OCI-LY1 (cell line): ENCODE measurements around the gene FERMT1.

Source experiments
- H2AFZ ChIP-seq: fragments of 200-600 bp; sonication (generic), shearing (Covaris generic); 2 replicates; pipeline ENCODE4 v1.6.0; 2014; ENCODE audit warnings: antibody characterized with exemption, mild to moderate bottlenecking, low read length
- H3F3A ChIP-seq: fragments of 200-600 bp; sonication (generic), shearing (Covaris generic); 2 replicates; pipeline ENCODE4 v1.6.0; 2014; ENCODE audit warnings: mild to moderate bottlenecking, antibody characterized with exemption, low read length, moderate library complexity; ENCODE audit not compliant: insufficient read depth
- H3K27ac ChIP-seq: fragments of 200-600 bp; sonication (generic); 2 replicates; pipeline ENCODE4 v1.5.1; 2014; ENCODE audit warnings: low read length, mixed run types, mild to moderate bottlenecking, low read depth; ENCODE audit not compliant: poor library complexity, severe bottlenecking
- H3K27me3 ChIP-seq: fragments of 200-600 bp; sonication (generic); 2 replicates; pipeline ENCODE4 v1.6.0; 2014; ENCODE audit warnings: antibody characterized with exemption, mild to moderate bottlenecking, low read length, moderate library complexity; ENCODE audit not compliant: insufficient read depth
- H3K36me3 ChIP-seq: fragments of 200-600 bp; sonication (generic); 2 replicates; pipeline ENCODE4 v1.6.1; 2014; ENCODE audit warnings: mild to moderate bottlenecking, antibody characterized with exemption, low read length, moderate library complexity, mixed read lengths; ENCODE audit not compliant: insufficient read depth
- H3K4me1 ChIP-seq: fragments of 200-600 bp; sonication (generic); 2 replicates; pipeline ENCODE4 v1.5.1; 2014; ENCODE audit warnings: mild to moderate bottlenecking, low read length, moderate library complexity; ENCODE audit not compliant: insufficient read depth, severe bottlenecking
- H3K4me2 ChIP-seq: fragments of 200-600 bp; sonication (generic), shearing (Covaris generic); 2 replicates; pipeline ENCODE4 v1.6.1; 2014; ENCODE audit warnings: low read length
- H3K4me3 ChIP-seq: fragments of 200-600 bp; sonication (generic); 2 replicates; pipeline ENCODE4 v1.5.1; 2014; ENCODE audit warnings: low read length, low read depth, mild to moderate bottlenecking, mixed read lengths; ENCODE audit not compliant: poor library complexity, severe bottlenecking
- H3K79me2 ChIP-seq: fragments of 200-600 bp; shearing (Covaris generic); 2 replicates; pipeline ENCODE4 v1.6.1; 2016; ENCODE audit warnings: mixed run types, low read length, mixed read lengths; ENCODE audit not compliant: insufficient read depth
- H3K9ac ChIP-seq: fragments of 200-600 bp; sonication (generic), shearing (Covaris generic); 2 replicates; pipeline ENCODE4 v1.6.1; 2014; ENCODE audit warnings: mild to moderate bottlenecking, low read length, mixed read lengths
- H3K9me2 ChIP-seq: fragments of 200-600 bp; sonication (generic), shearing (Covaris generic); 2 replicates; pipeline ENCODE4 v1.6.1; 2014; ENCODE audit warnings: low read depth, mild to moderate bottlenecking, low read length, mixed read lengths
- H3K9me3 ChIP-seq: fragments of 200-600 bp; shearing (Covaris generic); 2 replicates; pipeline ENCODE4 v1.6.1; 2014; ENCODE audit warnings: low read length, mixed read lengths
- H4K20me1 ChIP-seq: fragments of 200-600 bp; sonication (generic), shearing (Covaris generic); 2 replicates; pipeline ENCODE4 v1.6.0; 2016; ENCODE audit warnings: mild to moderate bottlenecking, low read length; ENCODE audit not compliant: insufficient read depth
- EZH2 ChIP-seq: fragments of 200-600 bp; sonication (generic), shearing (Covaris generic); IDR thresholded peaks from 2 replicates; pipeline ENCODE4 v1.8.0; 2017; ENCODE audit warnings: borderline replicate concordance, mixed run types, mild to moderate bottlenecking, antibody characterized with exemption, low read length, moderate library complexity, mixed read lengths
- TF ChIP-seq, protein P1 (sequence below): fragments of 200-600 bp; sonication (generic), shearing (Covaris generic); IDR thresholded peaks from 2 replicates; pipeline ENCODE4 v1.5.1; 2017; ENCODE audit warnings: mild to moderate bottlenecking, antibody characterized with exemption, low read length, moderate library complexity, mixed read lengths

The FERMT1 gene

DNA sequence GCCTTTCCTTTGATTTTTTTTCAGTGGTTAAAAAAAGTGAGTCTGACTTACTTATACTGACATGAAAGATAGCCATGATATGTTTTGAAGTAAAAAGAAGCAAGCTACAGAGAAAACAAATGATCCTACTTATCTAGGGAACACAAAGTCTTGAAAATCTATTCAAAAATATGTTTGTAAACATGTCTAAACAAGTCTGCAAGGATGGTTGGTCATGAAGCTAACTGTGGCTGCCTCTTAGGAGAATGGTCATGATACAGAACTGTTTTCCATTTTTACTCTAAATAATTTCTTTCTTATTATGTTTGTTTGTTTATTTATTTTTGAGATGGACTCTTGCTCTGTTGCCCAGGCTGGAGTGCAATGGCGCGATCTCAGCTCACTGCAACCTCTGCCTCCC lies 21.5 kb downstream of the FERMT1 start:
- no peaks in the 10 kb centered on the region for H3F3A ChIP-seq
- H3K4me1 ChIP-seq, result no peaks in the 10 kb centered on the region
- H3K9me3 ChIP-seq, result no peaks in the 10 kb centered on the region
- no peak overlapping the region for H3K9ac ChIP-seq
- no peaks in the 10 kb centered on the region for H3K79me2 ChIP-seq
- H3K4me2 ChIP-seq, result no peak overlapping the region
- H3K27me3 ChIP-seq, result no peaks in the 10 kb centered on the region
- H3K27ac ChIP-seq, result no peak overlapping the region
- no peak overlapping the region for H3K4me3 ChIP-seq
- H3K36me3 ChIP-seq, result no peaks in the 10 kb centered on the region
- TF ChIP-seq EZH2, result no peak
- TF ChIP-seq, protein P1, sequence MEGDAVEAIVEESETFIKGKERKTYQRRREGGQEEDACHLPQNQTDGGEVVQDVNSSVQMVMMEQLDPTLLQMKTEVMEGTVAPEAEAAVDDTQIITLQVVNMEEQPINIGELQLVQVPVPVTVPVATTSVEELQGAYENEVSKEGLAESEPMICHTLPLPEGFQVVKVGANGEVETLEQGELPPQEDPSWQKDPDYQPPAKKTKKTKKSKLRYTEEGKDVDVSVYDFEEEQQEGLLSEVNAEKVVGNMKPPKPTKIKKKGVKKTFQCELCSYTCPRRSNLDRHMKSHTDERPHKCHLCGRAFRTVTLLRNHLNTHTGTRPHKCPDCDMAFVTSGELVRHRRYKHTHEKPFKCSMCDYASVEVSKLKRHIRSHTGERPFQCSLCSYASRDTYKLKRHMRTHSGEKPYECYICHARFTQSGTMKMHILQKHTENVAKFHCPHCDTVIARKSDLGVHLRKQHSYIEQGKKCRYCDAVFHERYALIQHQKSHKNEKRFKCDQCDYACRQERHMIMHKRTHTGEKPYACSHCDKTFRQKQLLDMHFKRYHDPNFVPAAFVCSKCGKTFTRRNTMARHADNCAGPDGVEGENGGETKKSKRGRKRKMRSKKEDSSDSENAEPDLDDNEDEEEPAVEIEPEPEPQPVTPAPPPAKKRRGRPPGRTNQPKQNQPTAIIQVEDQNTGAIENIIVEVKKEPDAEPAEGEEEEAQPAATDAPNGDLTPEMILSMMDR, result no peak
- H4K20me1 ChIP-seq, result no peaks in the 10 kb centered on the region
- H2AFZ ChIP-seq, result no peak overlapping the region
- no peaks in the 10 kb centered on the region for H3K9me2 ChIP-seq

DNA sequence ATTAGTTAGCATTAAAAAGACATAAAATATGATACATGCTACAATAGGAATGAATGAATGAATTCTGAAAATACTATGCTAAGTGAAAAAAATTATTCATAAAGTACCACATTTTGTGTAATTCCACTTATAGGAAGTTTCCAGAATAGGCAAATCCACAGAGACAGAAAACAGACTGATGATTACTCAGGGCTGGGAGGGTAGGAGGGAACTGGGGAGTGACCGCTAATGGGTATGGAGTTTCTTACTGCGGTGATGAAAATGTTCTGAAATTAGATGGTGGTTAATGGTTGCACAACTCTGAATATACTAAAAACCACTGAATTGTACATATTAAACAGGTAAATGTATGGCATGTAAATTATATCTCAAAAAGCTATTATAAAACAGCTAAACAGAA lies 22.6 kb downstream of the FERMT1 start:
- no peaks in the 10 kb centered on the region for H3K27me3 ChIP-seq
- H2AFZ ChIP-seq, result no peak overlapping the region
- H3K4me3 ChIP-seq, result no peak overlapping the region
- H3F3A ChIP-seq, result no peaks in the 10 kb centered on the region
- no peaks in the 10 kb centered on the region for H3K79me2 ChIP-seq
- no peaks in the 10 kb centered on the region for H4K20me1 ChIP-seq
- no peak overlapping the region for H3K27ac ChIP-seq
- no peaks in the 10 kb centered on the region for H3K4me1 ChIP-seq
- H3K36me3 ChIP-seq, result no peaks in the 10 kb centered on the region
- H3K9me3 ChIP-seq, result no peaks in the 10 kb centered on the region
- H3K4me2 ChIP-seq, result no peak overlapping the region
- no peaks in the 10 kb centered on the region for H3K9me2 ChIP-seq
- no peak overlapping the region for H3K9ac ChIP-seq
- no peak for TF ChIP-seq EZH2
- TF ChIP-seq, protein P1, result no peak

DNA sequence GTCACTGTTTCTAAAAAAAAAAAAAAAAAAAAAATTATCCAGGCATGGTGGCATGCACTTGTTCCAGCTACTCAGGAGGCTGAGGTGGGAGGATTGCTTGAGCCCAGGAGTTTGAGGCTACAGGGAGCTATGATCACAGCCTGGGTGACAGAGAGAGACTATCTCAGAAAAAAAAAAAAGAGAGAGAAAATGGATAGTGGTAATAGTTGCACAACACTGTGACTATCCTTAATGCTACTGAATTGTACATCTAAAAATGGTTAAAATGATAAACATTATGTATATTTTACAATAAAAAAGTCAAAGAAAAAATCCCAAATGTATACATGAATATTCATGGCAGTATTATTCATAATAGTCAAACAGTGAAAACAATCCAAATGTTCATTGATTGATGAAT lies 23.0 kb downstream of the FERMT1 start:
- Histone ChIP-seq H3K4me3 (no peak overlapping the region), H3K79me2 (no peaks in the 10 kb centered on the region), H3K9ac (no peak overlapping the region), H3K9me3 (no peaks in the 10 kb centered on the region), H3K27ac (no peak overlapping the region), H3F3A (no peaks in the 10 kb centered on the region), H4K20me1 (no peaks in the 10 kb centered on the region), H3K36me3 (no peaks in the 10 kb centered on the region), H3K27me3 (no peaks in the 10 kb centered on the region), H3K4me2 (no peak overlapping the region), H3K4me1 (no peaks in the 10 kb centered on the region), H2AFZ (no peak overlapping the region), H3K9me2 (no peaks in the 10 kb centered on the region)
- no peak for TF ChIP-seq EZH2
- TF ChIP-seq, protein P1, result no peak
